ENCODE results near the gene CIAO3.
"Not testable (repeated sequence)": the region's sequence is repeated elsewhere in the genome, so short reads cannot be mapped to it uniquely, and the experiment has no call there.

Gene CIAO3

DNA sequence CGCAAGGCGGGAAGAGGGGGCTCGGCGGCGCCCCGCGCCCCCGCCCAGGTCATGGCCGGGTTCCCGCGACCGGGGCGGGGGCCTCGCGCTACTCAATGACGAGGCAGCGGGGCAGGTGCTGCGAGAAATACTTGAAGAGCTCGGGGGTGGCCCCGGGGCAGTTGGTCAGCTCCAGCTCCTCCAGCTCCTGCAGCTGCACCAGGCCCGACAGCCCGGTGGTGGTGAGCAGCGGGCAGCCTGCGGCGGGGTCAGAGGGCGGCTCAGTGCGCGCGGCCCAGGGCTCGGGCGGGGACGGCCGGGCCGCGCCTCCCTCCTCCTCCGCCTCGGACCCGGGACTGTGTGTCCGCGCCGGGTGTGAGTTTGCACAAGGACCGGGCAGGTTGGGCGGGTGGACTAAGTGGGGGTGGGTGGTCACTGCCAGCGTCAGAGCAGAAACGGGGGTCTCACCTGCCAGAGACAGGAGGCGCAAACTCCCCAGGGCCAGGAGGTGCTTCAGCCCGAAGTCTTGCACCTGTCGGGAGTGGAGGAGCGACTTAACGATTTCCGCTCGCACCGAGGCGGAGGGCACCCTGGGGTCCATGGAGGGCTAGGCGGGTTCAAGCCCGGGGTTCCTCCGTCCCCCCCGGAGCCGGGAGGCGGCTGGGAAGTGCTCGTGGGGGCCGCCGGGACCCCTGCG is 46.5 kb downstream of the CIAO3 start:
- DNase-seq (ENCODE audit: low read depth, low spot score): no peak

- DNase-seq (ENCODE audit: low read depth, low spot score): no peak
Measured at GRCh38 chr16:693766-694165, 47.0 kb downstream of the CIAO3 start.

DNA sequence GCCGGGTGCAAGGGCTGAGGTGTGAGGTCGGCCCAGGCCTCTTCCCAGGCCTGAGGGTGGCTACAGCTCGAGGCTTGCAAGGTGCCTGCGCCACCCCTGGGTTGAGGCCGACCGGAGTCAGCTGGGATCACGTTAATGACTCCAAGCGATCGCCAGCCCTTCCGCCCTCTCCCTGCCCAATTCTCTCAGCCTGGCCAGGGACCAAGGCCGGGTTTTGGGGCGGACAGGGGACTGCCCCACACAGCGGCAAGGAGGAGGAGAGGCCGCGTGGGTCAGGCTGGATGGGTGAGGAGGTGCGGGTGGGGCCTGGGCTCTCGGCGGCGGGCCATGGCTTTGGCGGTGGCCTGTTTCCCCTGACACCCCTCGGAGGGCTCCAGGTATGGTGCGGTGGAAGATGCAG is 47.4 kb downstream of the CIAO3 start:
- no peak for DNase-seq (ENCODE audit: low read depth, low spot score)

- DNase-seq (ENCODE audit: low read depth, low spot score): no peak
Measured at GRCh38 chr16:692356-693108, 48.3 kb downstream of the CIAO3 start.

- not testable (repeated sequence) for DNase-seq (ENCODE audit: low read depth, low spot score)
Measured at GRCh38 chr16:691242-691641, 49.6 kb downstream of the CIAO3 start.

- DNase-seq (ENCODE audit: low read depth, low spot score): no peak
Measured at GRCh38 chr16:689175-689897, 51.5 kb downstream of the CIAO3 start.

DNA sequence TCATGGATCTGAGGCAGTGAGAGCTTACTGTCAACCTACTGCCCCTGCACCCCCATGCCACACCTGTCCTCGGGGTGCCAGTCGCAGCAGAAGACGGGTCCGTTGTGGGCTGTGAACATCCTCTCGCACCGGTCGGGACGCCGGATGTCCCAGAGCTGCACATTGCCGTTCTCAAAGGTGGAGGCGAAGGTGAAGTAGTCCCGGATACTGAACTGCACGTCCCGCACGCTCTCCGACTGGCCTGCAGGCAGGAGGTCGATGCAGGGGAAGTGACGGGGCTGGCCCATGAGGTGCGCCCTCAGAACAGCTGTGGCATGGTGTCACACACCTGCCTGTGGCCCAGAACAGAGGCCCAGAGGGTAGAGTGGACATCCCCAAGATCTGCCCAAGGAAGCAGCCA is 53.3 kb downstream of the CIAO3 start:
- DNase-seq (ENCODE audit: low read depth, low spot score): no peak

DNA sequence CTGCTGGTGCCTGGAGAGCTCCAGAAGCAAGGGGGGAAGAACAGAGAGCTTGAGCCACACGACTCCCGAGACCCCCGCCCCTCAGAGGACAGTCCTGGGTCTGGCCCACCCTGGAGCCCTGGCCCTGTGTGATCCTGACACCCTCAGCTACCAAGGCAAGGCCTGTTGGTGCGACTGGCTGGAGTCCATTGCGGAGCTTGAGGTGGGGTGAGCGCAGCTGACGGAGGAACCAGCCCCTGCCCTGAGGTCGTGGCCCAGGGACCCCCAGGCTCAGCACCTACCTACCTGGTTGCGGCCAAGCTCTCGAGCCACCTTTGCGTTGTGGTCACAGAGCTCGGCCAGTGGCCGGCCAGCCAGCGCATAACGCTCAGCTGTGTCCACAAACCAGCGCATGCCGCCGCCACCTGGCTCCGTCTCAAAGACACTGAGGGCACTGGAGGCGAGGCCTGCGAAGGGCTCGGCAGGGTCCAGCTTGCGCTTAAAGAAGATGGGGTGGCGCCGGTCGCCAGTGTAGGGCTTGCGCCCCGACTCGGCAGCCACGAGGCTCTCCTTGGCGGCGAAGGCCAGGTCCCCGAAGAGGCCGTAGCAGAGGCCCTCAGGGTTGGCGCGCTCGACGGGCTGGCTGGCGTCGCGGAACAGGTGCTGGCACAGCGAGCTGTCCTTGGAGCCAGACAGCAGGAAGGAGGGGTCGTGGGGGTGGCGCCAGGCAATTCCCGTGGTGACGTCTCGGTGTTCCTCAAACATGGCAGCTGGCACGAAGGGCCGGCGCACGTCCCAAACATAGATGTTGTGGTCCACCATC is 54.1 kb downstream of the CIAO3 start:
- no peak for DNase-seq (ENCODE audit: low read depth, low spot score)

DNA sequence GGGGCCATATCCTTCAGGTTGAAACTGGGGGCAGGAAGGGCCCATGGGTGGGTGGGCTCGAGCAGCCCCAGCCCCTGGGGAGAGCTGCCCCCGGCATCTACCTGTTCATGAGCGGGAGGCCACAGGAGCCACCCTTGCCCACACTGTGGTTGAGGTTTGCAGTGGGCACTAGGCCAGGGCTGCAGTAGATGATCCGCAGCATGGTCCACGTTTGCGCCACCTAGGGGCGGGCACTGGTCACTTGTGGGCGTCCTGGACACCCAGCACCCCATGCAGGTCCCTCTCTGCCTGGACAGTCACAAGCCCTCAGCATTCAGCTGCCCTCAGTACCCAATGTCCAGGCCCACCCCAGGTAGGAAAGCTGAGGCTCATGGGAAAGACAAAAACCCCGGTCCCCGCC is 54.8 kb downstream of the CIAO3 start:
- no peak for DNase-seq (ENCODE audit: low read depth, low spot score)

DNA sequence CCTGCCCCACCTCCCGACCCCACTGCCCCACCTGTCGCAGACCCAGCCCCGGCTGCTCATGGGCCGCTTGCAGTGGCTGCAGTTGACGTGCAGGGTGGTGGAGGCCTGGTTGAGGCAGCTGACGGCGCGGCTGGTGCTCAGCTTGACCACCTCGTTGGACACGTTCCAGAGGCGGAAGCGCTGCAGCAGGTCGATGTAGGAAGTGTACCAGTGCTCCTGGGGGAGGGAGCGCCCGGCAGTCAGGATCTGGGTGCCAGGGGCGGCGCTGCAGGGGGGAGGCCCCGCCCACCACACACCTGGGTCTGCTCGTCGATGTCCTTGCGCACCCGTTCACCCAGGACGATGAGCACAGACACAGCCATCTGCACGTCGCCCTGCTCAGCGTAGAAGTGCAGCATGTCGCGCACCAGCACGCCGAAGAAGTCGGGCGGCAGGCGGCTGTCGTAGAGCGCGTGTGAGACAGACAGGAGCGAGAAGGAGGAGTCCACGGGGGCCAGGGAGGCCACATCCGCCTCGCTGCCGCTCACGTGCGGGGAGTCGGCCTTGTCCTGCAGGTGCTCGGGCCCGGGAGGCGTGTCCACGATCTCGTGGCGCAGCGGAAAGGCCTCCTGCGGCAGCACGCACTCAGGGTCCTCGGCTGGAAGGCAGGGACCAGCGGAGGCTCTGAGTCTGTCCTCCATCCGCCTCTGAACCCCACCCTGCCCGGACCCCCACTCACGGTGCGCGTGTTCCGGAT is 55.7 kb downstream of the CIAO3 start:
- no peak for DNase-seq (ENCODE audit: low read depth, low spot score)

- DNase-seq (ENCODE audit: low read depth, low spot score): no peak
Measured at GRCh38 chr16:684071-684794, 56.6 kb downstream of the CIAO3 start, which contains the start of gene JMJD8. Gene JMJD8, minus strand, starts transcription at chr16:684334. Its CDS starts 15 bp downstream, at chr16:684319.

- DNase-seq (ENCODE audit: low read depth, low spot score): no peak
Measured at GRCh38 chr16:683396-684070, 57.3 kb downstream of the CIAO3 start.

DNA sequence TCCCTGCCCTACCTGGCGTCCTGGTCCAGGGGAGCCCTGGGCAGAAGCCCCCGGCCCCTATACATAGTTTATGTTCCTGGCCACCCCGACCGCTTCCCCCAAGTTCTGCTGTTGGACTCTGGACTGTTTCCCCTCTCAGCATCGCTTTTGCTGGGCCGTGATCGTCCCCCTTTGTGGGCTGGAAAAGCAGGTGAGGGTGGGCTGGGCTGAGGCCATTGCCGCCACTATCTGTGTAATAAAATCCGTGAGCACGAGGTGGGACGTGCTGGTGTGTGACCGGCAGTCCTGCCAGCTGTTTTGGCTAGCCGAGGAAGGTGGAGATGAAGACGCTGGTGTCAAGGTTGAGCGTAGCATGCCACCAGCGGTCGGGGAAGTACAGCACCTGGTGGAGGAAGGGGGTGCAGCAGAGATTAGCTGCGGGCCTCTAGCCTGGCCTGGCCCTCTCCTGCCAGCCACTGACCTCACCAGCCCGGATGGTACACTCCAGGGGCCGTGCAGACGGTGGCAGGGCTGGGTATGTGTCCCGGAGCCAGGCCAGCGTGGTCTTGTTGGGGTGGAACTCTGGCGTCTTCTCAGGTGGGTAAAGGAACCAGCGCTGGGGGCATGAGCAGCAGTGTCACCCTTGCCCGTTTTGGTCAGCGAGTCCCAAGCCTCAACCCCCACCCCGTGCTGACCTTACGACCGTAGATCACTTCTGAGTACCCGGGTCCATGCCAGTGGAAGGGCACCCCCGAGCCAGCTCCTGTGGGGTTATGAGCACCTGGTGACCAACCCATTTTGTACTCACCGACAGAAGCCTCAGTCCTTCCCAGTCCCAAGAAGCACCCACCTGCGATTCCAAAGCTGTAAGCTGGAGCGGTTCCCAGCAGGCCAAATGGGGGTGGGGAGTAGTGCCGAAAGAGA is 58.1 kb downstream of the CIAO3 start:
- DNase-seq (ENCODE audit: low read depth, low spot score): no peak

DNA sequence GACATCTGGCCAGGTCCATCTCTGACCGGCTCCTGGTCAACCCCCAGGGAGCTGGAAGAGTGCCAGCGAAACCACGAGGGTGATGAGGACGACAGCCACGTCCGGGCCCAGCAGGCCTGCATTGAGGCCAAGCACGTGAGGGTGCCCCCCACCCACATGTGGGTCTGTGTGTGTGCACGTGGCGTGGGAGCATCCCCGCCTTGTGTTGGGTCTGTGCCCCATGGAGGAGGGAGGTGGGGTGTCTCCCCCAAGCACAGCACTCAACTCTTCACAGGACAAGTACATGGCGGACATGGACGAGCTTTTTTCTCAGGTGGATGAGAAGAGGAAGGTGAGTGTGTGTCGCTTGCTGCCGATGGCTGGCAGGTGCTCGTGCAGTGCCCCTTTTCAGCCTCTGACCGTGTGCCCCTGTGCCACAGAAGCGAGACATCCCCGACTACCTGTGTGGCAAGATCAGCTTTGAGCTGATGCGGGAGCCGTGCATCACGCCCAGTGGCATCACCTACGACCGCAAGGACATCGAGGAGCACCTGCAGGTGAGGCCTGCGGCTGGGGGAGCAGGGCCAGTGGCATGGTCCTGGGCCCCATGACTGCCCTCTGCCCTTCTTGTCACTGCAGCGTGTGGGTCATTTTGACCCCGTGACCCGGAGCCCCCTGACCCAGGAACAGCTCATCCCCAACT is 58.9 kb downstream of the CIAO3 start:
- no peak for DNase-seq (ENCODE audit: low read depth, low spot score)

DNA sequence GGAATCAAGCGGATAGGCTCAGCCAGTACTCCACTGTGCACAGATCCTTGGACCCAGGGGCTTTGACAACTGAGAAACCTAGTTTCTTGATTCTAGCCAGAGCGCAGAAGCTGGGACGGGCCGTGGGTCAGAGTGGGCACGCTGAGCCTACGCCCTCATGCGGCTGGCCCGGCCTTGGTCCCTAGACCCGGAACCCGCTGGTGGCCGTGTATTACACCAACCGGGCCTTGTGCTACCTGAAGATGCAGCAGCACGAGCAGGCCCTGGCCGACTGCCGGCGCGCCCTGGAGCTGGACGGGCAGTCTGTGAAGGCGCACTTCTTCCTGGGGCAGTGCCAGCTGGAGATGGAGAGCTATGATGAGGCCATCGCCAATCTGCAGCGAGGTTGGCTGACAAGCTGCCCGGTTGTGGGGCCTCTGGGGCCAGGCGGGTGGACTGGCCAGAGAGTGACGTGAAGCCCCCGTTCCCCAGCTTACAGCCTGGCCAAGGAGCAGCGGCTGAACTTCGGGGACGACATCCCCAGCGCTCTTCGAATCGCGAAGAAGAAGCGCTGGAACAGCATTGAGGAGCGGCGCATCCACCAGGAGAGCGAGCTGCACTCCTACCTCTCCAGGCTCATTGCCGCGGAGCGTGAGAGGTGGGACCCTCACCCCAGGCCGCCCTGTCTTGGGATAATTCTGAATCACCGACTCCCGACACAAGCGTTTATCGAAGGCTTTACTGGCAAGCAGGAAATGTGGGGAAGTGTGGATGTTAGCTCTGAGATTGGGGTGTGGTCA is 59.6 kb downstream of the CIAO3 start:
- no peak for DNase-seq (ENCODE audit: low read depth, low spot score)

DNA sequence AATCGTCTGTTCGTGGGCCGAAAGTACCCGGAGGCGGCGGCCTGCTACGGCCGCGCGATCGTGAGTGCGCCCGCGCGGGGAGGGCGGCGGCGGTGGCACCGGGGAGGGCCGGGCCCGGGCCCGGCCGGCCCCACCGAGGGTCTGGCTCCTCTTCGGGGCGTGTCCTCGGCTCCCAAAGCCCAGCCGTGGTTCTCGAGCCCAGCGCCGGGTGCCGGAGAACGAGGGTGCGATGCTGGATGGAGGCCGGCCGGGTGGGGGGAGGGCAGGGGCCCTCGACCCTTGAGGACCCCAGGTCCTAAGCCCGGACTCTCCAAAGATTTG is 60.2 kb downstream of the CIAO3 start:
- no peak for DNase-seq (ENCODE audit: low read depth, low spot score)

GRCh38 chr16:679814-680624 is 60.8 kb downstream of the CIAO3 start, which contains the start of gene STUB1:
Gene STUB1, plus strand, starts transcription at chr16:680410. Its CDS starts 116 bp downstream, at chr16:680526.
- DNase-seq (ENCODE audit: low read depth, low spot score): no peak
